ENCODE data around the gene SYCN.
A peak's percentile ranks its signal among the peaks of the same experiment; 100 is the strongest.
"Not testable (repeated sequence)": the region's sequence is repeated elsewhere in the genome, so short reads cannot be mapped to it uniquely, and the experiment has no call there.

Gene SYCN

GRCh38 chr19:39243741-39244140 lies 39.7 kb upstream of the SYCN start:
- H3K36me3 ChIP-seq (ENCODE audit: insufficient read depth); H4K20me1 ChIP-seq (ENCODE audit: insufficient read depth); H3K4me1 ChIP-seq (ENCODE audit: low read depth, poor library complexity, severe bottlenecking); H3K79me2 ChIP-seq (ENCODE audit: insufficient read depth, low read depth); H2AFZ ChIP-seq (ENCODE audit: low read depth); H3K27ac ChIP-seq; H3K27me3 ChIP-seq (ENCODE audit: insufficient read depth, low read depth); H3K4me3 ChIP-seq (IDR thresholded peaks at IDR 0.05; ENCODE audit: insufficient read depth, low read depth, low read length); H3K9ac ChIP-seq; H3K4me2 ChIP-seq: not testable (repeated sequence)

- Histone ChIP-seq H3K4me3 (IDR thresholded peaks at IDR 0.05; ENCODE audit: insufficient read depth, low read depth, low read length) (no peak overlapping the region), H4K20me1 (ENCODE audit: insufficient read depth) (no peaks in the 10 kb centered on the region), H2AFZ (ENCODE audit: low read depth) (no peak overlapping the region), H3K4me1 (ENCODE audit: low read depth, poor library complexity, severe bottlenecking) (peaks cover 9% of the 10 kb centered on the region), H3K27me3 (ENCODE audit: insufficient read depth, low read depth) (no peaks in the 10 kb centered on the region), H3K9ac (no peak overlapping the region), H3K27ac (no peak overlapping the region), H3K4me2 (no peak overlapping the region), H3K79me2 (ENCODE audit: insufficient read depth, low read depth) (no peaks in the 10 kb centered on the region), H3K36me3 (ENCODE audit: insufficient read depth) (no peaks in the 10 kb centered on the region)
- no peak for TF ChIP-seq CTCF (conservative IDR thresholded peaks at IDR 0.05; ENCODE audit: low read depth, low read length)
These were observed 36.4 kb upstream of the SYCN start for GRCh38 chr19:39240421-39240820.

GRCh38 chr19:39238944-39239343 lies 34.9 kb upstream of the SYCN start:
- Histone ChIP-seq H4K20me1 (ENCODE audit: insufficient read depth) (no peaks in the 10 kb centered on the region), H3K4me2 (no peak overlapping the region), H3K9ac (no peak overlapping the region), H3K4me3 (IDR thresholded peaks at IDR 0.05; ENCODE audit: insufficient read depth, low read depth, low read length) (no peak overlapping the region), H3K4me1 (ENCODE audit: low read depth, poor library complexity, severe bottlenecking) (peaks cover 9% of the 10 kb centered on the region), H3K27ac (no peak overlapping the region), H3K27me3 (ENCODE audit: insufficient read depth, low read depth) (no peaks in the 10 kb centered on the region), H2AFZ (ENCODE audit: low read depth) (no peak overlapping the region), H3K36me3 (ENCODE audit: insufficient read depth) (no peaks in the 10 kb centered on the region), H3K79me2 (ENCODE audit: insufficient read depth, low read depth) (no peaks in the 10 kb centered on the region)
- TF ChIP-seq CTCF (conservative IDR thresholded peaks at IDR 0.05; ENCODE audit: low read depth, low read length), result no peak

GRCh38 chr19:39238209-39238608 lies 34.1 kb upstream of the SYCN start:
- Histone ChIP-seq H3K27ac (no peak overlapping the region), H3K4me3 (IDR thresholded peaks at IDR 0.05; ENCODE audit: insufficient read depth, low read depth, low read length) (no peak overlapping the region), H3K9ac (no peak overlapping the region; the same call in 1 of the 2 replicates), H3K4me1 (ENCODE audit: low read depth, poor library complexity, severe bottlenecking) (peaks cover 9% of the 10 kb centered on the region), H3K4me2 (peak overlapping the region; percentile 34; the same call in 1 of the 2 replicates), H3K36me3 (ENCODE audit: insufficient read depth) (no peaks in the 10 kb centered on the region), H3K79me2 (ENCODE audit: insufficient read depth, low read depth) (no peaks in the 10 kb centered on the region), H4K20me1 (ENCODE audit: insufficient read depth) (no peaks in the 10 kb centered on the region), H3K27me3 (ENCODE audit: insufficient read depth, low read depth) (no peaks in the 10 kb centered on the region), H2AFZ (ENCODE audit: low read depth) (peak overlapping the region; percentile 56; the same call in 1 of the 2 replicates)
- no peak for TF ChIP-seq CTCF (conservative IDR thresholded peaks at IDR 0.05; ENCODE audit: low read depth, low read length)

GRCh38 chr19:39237200-39238184 lies 33.4 kb upstream of the SYCN start:
- peak overlapping the region; percentile 34; the same call in 1 of the 2 replicates for H3K4me2 ChIP-seq
- H2AFZ ChIP-seq (ENCODE audit: low read depth), result peak overlapping the region; percentile 56
- H3K27me3 ChIP-seq (ENCODE audit: insufficient read depth, low read depth), result no peaks in the 10 kb centered on the region
- H3K4me1 ChIP-seq (ENCODE audit: low read depth, poor library complexity, severe bottlenecking), result peaks cover 9% of the 10 kb centered on the region
- no peak overlapping the region for H3K27ac ChIP-seq
- no peaks in the 10 kb centered on the region for H3K36me3 ChIP-seq (ENCODE audit: insufficient read depth)
- no peak overlapping the region for H3K4me3 ChIP-seq (IDR thresholded peaks at IDR 0.05; ENCODE audit: insufficient read depth, low read depth, low read length)
- no peaks in the 10 kb centered on the region for H4K20me1 ChIP-seq (ENCODE audit: insufficient read depth)
- no peak overlapping the region; the same call in 1 of the 2 replicates for H3K9ac ChIP-seq
- no peak for TF ChIP-seq CTCF (conservative IDR thresholded peaks at IDR 0.05; ENCODE audit: low read depth, low read length)
- no peaks in the 10 kb centered on the region for H3K79me2 ChIP-seq (ENCODE audit: insufficient read depth, low read depth)

Data from KMS-11 (cell line).